Measurements from ENCODE around the gene ABCB8. TPM values are rescaled to one million over a fixed set of nuclear protein-coding genes. Genes with fewer than 3 reads are reported as not detected.

Gene ABCB8
- total and polyA plus RNA-seq, 9 of the 15 experiments (the other 6 are each of a cell fraction or from before 2014, with no cell fraction given): 7.6 to 106 (median 36.3) TPM

DNA sequence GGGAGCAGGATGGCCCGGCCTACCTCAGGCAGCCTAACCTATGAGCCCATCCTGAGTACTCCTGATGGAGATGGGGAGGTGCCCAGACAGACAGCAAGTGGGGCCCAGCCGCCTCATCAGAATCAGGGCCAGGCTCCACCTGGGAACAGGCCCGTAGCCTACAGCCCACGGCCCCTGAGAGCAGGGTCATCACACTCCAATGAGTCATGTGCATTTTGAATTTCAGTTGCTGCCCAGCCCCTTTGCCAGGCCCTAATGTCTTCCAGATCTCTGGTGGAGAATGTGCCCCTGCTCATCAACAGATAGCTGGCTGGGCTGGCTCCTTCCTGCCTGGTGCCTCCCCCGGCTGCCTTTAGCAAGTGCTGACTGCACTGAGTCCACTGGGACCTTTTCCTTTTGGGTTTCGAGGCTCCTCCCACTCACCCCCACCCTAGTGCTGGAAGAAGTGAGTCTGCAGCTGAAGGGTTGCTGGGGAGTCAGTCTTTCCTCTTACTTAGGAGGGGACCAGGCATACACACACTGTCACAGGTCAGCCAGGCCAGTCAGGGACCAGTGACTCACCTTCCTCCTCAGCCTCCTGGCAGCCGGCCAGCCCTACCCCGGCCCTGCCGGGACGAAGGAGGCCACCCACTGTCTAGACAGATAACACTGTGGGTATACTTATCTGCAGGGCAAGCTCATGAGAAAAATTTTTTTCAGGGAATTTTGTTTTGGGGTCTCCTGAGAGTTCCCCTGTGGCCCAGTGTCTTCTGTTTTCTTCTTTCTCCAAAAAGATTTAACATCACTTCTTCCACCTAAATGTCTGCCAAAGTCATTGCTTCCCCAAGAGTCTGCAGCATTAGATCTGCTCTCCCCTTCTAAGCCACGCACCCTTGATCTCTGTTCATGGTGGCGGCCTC, 10.9 kb downstream of the ABCB8 start (continued):
- TF ChIP-seq, protein P1, sequence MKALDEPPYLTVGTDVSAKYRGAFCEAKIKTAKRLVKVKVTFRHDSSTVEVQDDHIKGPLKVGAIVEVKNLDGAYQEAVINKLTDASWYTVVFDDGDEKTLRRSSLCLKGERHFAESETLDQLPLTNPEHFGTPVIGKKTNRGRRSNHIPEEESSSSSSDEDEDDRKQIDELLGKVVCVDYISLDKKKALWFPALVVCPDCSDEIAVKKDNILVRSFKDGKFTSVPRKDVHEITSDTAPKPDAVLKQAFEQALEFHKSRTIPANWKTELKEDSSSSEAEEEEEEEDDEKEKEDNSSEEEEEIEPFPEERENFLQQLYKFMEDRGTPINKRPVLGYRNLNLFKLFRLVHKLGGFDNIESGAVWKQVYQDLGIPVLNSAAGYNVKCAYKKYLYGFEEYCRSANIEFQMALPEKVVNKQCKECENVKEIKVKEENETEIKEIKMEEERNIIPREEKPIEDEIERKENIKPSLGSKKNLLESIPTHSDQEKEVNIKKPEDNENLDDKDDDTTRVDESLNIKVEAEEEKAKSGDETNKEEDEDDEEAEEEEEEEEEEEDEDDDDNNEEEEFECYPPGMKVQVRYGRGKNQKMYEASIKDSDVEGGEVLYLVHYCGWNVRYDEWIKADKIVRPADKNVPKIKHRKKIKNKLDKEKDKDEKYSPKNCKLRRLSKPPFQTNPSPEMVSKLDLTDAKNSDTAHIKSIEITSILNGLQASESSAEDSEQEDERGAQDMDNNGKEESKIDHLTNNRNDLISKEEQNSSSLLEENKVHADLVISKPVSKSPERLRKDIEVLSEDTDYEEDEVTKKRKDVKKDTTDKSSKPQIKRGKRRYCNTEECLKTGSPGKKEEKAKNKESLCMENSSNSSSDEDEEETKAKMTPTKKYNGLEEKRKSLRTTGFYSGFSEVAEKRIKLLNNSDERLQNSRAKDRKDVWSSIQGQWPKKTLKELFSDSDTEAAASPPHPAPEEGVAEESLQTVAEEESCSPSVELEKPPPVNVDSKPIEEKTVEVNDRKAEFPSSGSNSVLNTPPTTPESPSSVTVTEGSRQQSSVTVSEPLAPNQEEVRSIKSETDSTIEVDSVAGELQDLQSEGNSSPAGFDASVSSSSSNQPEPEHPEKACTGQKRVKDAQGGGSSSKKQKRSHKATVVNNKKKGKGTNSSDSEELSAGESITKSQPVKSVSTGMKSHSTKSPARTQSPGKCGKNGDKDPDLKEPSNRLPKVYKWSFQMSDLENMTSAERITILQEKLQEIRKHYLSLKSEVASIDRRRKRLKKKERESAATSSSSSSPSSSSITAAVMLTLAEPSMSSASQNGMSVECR (CRISPR knock-in tag; IDR thresholded peaks at IDR 0.05): no peak
- TF ChIP-seq ZNF165 (CRISPR knock-in tag; IDR thresholded peaks at IDR 0.05; ENCODE audit: borderline replicate concordance): peak; percentile 44; the same call in 1 of the 2 replicates
- TF ChIP-seq NRF1 (conservative IDR thresholded peaks at IDR 0.05 in 1 of 2, IDR thresholded peaks at IDR 0.05 in 1 of 2): peak; percentile 61 to 71
- TF ChIP-seq JUND (IDR thresholded peaks at IDR 0.05; ENCODE audit: borderline replicate concordance, low read depth, low read length): peak; percentile 100
- peak; percentile 99; the same call in 2 of the 3 replicates for TF ChIP-seq JUND (tag; IDR thresholded peaks at IDR 0.05; ENCODE audit: borderline replicate concordance, low read depth, low read length)
- peak; percentile 49 for TF ChIP-seq BRD9 (IDR thresholded peaks at IDR 0.05; ENCODE audit: low read depth, partially characterized antibody)
- peak; percentile 74 for TF ChIP-seq ZNF121 (CRISPR knock-in tag; conservative IDR thresholded peaks at IDR 0.05)
- peak; percentile 99 for TF ChIP-seq HDAC3 (IDR thresholded peaks at IDR 0.05; ENCODE audit: borderline replicate concordance, partially characterized antibody)
- TF ChIP-seq, protein P2, sequence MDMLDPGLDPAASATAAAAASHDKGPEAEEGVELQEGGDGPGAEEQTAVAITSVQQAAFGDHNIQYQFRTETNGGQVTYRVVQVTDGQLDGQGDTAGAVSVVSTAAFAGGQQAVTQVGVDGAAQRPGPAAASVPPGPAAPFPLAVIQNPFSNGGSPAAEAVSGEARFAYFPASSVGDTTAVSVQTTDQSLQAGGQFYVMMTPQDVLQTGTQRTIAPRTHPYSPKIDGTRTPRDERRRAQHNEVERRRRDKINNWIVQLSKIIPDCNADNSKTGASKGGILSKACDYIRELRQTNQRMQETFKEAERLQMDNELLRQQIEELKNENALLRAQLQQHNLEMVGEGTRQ (CRISPR knock-in tag; IDR thresholded peaks at IDR 0.05): no peak
- TF ChIP-seq CEBPG (CRISPR knock-in tag; IDR thresholded peaks at IDR 0.05): no peak
- TF ChIP-seq CEBPG (tag; conservative IDR thresholded peaks at IDR 0.05 in 1 of 2, IDR thresholded peaks at IDR 0.05 in 1 of 2): no peak
- TF ChIP-seq ZNF197 (CRISPR knock-in tag; IDR thresholded peaks at IDR 0.05; ENCODE audit: low read depth): 0 out of 2 replicates have a peak, but pooled peaks have one; percentile 75
- peak; percentile 70; the same call in 1 of the 2 replicates for TF ChIP-seq CREB1 (IDR thresholded peaks at IDR 0.05)
- TF ChIP-seq CREB1 (CRISPR knock-in tag; IDR thresholded peaks at IDR 0.05): peak; percentile 66
- TF ChIP-seq, protein P3, sequence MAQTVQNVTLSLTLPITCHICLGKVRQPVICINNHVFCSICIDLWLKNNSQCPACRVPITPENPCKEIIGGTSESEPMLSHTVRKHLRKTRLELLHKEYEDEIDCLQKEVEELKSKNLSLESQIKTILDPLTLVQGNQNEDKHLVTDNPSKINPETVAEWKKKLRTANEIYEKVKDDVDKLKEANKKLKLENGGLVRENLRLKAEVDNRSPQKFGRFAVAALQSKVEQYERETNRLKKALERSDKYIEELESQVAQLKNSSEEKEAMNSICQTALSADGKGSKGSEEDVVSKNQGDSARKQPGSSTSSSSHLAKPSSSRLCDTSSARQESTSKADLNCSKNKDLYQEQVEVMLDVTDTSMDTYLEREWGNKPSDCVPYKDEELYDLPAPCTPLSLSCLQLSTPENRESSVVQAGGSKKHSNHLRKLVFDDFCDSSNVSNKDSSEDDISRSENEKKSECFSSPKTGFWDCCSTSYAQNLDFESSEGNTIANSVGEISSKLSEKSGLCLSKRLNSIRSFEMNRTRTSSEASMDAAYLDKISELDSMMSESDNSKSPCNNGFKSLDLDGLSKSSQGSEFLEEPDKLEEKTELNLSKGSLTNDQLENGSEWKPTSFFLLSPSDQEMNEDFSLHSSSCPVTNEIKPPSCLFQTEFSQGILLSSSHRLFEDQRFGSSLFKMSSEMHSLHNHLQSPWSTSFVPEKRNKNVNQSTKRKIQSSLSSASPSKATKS (CRISPR knock-in tag; IDR thresholded peaks at IDR 0.05): no peak
- TF ChIP-seq BCL6 (CRISPR knock-in tag; IDR thresholded peaks at IDR 0.05): no peak
- no peak; the same call in 1 of the 2 replicates for TF ChIP-seq DNMT1 (IDR thresholded peaks at IDR 0.05)
- peak; percentile 100 for TF ChIP-seq HMGN3 (IDR thresholded peaks at IDR 0.05; ENCODE audit: borderline replicate concordance, extremely low read depth, insufficient read length, low read depth, low read length)
- TF ChIP-seq ZNF76 (CRISPR knock-in tag; IDR thresholded peaks at IDR 0.05; ENCODE audit: borderline replicate concordance): no peak
- TF ChIP-seq PCBP2 (IDR thresholded peaks at IDR 0.05; ENCODE audit: low read depth, low read length, poor library complexity, severe bottlenecking): no peak

All from K562 (cell line).